HG02588 (cell line): ENCODE measurements around the gene SSPN.

Source experiments
- ATAC-seq: cut with Tn5 transposase; IDR thresholded peaks from one replicate; pipeline ENCODE4 v1.9.1; 2021; ENCODE audit warnings: mild to moderate bottlenecking, moderate library complexity; ENCODE audit not compliant: unreplicated experiment

Gene SSPN, protein sequence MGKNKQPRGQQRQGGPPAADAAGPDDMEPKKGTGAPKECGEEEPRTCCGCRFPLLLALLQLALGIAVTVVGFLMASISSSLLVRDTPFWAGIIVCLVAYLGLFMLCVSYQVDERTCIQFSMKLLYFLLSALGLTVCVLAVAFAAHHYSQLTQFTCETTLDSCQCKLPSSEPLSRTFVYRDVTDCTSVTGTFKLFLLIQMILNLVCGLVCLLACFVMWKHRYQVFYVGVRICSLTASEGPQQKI

DNA sequence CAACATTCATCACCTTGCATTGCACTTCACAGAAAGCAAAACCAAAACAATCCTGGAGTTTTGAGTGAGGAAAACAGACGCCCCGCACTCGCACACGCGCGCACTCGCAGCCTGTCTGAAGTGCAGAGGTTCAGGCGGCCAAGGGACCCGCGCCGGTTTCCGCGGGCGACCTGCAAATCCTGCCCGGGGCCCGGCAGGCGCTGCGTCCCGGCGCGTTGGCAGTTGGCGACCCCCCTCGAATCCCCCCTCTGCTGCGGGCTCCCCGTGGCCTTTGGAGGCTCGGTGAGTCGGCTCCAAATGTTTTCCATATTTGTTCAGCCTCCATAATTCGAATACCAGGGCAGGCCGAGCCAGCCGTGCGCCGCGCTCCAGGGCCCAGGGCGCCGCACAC, at the start of gene SSPN:
SSPN (plus strand) TSS at position 324 of the 391 bp plus-strand sequence. CDS start 100 bp downstream, outside the sequence.
- peak; percentile 49 for ATAC-seq

DNA sequence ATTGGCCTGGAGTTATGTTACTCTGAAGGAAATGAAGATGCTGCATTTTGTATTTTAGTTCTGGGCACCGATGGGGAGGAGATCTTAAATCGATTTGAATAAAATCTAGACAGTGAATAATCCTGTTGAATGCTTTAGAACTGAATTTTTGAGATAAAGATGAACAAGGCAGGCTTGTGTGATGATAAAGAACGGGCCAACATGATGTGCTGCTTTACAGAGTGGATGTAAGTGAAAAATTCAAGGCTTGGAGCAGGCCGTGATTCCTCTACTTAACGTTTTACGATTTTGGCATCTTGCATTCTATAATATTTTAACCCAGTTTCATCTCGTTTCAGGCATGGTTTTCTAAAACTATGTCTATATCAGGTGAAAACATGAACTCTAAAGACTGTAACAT, 47.1 kb upstream of the SSPN start:
- ATAC-seq: no peak

DNA sequence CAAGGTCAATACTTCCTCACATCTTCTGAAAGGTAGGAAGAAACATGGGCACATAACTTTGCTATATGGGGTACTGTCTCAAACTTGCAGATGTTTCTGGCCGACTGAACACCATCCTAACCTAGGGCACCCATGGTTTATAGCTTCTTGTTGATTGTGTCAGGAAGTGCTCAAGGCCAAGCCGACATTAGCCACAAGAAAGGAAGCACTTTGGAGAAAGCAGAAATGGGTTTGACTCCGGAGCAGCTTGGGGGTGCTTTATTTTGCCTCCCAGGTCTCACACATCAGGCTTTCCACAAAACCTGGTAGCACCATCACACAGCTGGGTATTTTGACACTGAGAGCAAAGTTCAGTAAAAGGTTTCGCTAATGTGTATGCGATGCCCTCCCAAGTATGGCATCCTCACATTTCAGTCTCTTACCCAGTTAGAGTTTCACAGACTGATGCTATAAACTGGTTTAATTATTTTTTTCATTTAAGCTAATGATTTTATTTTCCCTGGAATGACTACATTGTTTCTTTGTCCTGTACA, 45.3 kb upstream of the SSPN start:
- no peak for ATAC-seq

DNA sequence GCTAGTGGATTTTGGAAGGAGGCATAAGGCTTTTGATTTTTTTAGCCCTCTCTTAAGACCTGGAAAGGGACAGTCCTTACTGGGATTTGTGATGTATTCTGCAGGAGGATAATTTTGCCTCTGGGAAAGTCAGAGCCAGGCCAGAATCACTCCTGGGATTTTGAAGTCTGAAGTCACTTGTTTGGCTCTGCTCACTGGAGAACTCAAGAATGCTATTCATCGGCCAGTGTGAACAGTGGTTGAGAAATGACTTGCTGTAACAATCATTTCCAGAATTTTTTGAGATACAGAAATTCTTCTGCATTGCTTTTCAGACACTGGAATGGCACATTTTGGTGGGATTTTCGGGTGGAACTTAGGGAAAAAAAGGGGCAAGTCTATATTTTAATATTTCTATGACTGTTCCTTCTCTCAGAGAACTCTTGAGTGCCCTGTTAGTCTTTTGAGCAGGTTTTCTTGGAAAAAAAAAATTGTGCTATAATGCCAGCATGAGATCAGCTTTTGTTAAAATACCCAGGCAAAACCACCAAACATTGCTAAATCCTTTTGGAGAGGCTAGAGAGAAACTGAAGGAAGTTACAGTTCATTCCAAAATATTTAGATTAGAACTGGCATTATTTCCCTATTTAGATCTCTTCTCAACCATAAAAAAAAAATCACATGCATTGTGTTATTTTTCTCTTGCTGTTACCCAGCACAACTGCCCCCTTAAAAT, 44.5 kb upstream of the SSPN start:
- no peak for ATAC-seq

DNA sequence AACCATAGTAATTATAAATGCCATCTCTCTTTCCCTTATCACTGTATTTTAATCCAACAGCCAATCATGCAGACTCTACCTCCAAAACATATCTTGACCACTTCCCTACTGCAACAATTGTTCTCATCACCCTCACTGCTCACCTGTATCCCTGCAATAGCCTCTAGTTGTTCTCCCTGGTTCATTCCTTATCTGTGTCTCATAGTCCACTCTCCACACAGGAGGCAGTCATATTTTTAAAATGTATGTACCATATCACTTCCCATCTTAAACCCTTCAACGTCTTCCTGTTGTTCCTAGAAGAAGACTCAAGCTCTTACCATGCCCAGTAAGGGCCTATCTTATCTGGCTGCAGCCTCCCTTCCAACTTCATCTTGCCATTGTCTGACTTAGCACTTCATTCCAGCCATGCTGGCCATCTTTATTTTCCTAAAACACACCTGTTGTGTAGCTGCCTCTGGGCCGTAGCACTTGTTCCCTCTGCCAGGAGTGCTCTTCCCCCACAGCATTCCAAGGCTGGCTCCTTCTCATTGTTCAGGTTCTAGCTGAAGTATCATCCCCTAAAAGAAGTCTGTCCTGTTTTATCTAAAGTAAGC, 42.8 kb upstream of the SSPN start:
- no peak for ATAC-seq

DNA sequence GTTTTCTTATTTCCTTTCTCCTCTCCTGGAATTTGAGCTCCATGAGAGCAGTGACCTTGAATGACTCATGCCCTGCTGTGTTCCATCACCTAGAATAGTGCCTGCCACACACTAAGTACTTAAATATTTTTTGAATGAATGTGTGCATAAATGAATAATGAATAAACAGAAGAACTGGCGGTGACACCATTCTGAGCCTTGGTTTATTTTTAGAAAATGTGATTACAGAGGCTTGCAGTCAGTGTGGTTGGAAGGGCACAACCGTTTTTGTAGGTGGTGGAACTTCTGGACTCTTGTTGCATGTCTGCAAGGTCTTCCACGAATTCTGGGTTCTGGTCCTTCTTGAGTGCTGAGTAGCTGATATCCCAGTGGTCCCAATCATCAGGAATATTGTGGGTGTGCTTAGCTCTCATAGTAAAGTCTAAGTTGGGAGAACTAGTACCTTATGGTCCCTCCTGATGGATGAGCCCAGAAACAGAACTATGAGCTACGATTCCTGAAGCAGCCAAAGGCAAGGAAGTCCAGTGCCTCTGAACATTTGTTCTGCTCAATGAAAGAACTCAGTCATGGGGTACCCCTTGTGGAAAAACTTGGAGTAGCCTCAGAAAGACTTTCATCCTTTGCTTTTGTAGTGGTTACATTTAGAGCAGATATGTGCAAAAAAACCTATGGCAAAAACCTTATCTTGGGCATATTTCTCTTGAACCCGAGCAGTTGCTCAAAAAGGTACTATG, 41.8 kb upstream of the SSPN start:
- ATAC-seq: no peak

DNA sequence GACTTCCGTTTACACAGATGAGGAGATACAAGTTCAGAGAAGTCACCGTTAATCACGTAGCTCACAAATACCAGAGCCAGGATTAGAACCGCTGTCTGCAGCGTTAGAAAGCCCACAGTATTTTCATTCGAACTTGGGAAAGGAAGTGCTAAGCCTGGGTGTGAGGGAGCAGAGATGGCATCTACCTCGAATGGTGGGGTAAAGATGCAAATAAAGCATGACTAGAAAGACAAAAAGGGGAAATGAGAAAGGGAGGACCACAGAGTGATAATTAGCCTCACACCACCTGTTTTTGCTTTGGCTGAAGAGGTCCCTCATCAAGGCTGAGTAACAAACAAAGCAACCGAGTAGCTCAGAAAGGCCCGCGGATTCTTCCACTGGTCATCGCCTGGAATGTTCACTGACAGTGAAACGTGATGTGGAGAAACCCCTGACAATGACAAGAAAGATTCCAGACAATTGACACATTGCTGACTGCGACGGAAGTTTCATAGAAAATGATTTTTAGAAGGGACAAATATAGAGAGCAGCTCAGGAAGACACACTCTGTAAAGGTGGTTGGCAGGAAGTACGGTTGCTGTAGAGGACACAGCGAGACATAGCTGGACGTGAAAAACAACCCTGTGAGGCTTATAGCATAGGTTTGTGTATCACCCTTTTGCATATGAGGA, 39.0 kb upstream of the SSPN start:
- ATAC-seq: peak; percentile 84

DNA sequence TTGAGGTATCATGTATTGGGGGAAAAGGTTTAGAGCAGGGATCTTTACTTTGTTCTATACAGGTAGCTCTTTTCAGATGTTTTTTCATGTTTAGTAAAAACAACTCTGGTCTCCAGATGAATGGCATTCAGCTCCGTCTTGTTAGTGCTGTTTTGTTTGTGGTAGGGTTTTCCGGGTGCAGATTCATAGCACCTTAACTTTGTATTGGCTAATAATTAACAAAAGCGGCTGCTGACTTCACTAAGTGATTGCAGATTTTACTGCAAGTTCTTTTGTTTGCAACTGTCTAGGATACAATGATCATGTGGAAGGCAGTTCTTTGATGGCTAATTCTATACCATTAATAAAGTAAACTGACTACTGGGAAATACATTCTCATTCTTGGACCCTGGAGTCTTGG, 38.4 kb upstream of the SSPN start:
- ATAC-seq: peak; percentile 27

DNA sequence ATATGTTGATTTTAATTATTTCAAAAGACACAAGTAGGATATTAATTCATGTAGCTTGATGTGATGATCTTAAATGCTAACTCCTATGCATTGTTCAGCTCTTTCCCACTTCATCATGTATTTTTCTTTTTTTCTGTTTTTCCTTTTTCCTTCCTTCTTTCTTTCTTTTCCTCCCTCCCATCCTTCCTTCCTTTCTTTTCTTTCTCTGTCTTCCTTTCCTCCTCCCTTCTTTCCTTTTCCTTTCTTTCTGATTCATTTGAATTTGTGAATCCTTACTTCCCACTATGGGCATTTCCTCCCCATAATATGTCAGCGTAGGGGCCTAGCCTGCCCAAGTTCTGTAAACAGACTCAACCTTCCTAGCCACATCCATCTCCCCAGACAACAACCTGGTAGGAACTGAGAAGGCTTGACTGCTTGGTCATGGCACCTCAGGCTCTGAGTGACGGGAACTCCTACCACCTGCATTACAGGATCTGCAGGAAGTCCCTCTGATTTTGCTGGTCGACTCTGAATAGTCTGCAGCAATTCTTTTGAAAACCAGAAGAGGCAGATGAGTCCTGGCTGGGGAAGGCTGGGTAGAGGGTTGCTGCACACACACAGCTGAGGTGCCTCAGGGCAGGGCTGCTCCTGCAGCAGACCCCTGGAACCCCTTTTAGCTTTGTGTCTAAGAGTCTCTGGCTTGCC, 37.2 kb upstream of the SSPN start:
- ATAC-seq: no peak

DNA sequence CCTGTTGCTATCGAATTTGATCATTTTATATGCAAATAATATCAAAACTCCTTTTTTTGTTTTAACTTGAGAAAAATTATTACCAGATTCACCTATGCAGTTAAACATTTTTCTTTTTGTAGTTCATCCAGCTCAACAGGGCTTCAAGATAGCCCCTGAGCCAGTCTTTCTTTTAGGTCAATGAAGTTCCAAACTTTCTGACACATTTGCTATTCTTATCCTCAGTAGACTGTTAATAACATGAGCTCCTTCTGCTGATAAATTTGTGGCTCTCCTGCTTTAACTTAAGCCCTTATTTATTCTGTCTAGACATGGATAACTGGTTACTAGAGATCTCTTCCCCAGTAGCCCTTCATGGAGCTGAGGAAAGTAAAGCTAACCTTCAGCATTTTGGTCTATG, 33.2 kb upstream of the SSPN start:
- no peak for ATAC-seq

DNA sequence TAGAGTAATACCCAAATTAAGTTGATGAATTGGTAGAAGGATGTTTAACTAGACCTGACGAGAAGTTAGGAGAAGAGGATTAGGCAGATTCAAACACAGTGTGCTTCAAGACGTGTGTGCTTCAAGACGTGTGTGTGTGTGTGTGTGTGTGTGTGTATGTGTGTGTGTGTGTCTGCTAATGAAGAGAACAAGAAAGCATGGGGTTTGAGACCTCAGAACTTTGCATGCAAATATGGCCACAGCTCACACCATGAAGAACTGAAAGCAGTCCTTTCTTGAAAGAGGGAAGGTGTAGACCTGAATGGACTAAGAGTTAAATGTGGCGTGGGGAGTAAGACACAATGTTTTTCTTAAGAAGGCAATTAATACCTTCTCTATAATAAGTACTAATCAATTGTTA, 32.5 kb upstream of the SSPN start:
- ATAC-seq: peak; percentile 84

DNA sequence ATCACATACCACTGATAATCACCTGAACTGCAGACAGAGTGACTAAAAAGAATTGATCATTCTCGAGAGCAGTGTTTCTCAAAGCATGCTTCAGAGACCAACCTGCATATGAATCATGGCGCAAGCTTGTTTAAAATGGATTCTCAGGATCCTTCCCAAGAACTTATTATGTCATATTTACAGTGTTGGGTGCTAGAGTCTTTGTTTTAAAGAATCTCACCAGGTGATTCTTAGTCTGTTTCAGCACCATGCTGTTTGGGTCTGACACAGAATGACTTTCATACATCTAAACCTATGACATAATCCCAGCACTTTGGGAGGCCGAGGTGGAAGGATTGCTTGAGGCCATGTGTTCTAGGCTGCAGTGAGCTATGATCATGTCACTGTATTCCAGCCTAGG, 31.3 kb upstream of the SSPN start:
- ATAC-seq: no peak

DNA sequence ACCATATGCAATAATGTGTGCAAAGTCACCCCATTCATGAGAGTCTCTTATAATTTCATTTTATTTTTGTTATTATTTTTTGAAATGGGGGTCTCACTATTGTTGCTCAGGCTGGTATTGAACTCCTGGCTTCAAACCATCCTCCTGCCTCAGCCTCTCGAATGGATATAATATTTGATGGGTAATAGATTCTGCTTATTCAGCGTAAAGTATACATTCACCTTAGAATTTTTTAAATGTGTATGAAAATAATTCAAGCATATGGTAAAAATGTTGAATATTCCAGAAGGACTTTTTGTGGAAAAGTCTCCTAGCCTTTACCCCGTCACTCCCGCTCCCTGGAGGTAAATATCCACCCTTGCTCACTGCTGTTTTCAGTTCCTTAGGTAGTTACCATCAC, 23.4 kb upstream of the SSPN start:
- no peak for ATAC-seq

DNA sequence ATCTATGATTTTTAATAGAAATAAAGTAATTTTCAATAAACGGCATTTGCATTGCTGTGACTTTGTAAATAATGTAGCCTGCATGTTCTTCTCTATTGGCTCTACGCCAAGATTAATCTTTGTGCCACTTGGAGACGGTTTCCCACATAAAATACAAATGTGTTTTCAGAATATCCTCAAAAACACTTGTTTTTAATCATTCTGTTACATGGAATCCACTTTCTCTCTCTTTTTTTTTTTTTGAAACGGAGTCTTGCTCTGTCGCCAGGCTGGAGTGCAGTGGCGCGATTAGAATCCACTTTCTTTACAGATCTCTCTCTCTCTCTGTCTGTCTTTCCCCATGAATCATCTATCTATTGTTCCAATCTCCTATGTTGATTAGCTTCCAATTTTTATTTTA, 22.8 kb upstream of the SSPN start:
- no peak for ATAC-seq

DNA sequence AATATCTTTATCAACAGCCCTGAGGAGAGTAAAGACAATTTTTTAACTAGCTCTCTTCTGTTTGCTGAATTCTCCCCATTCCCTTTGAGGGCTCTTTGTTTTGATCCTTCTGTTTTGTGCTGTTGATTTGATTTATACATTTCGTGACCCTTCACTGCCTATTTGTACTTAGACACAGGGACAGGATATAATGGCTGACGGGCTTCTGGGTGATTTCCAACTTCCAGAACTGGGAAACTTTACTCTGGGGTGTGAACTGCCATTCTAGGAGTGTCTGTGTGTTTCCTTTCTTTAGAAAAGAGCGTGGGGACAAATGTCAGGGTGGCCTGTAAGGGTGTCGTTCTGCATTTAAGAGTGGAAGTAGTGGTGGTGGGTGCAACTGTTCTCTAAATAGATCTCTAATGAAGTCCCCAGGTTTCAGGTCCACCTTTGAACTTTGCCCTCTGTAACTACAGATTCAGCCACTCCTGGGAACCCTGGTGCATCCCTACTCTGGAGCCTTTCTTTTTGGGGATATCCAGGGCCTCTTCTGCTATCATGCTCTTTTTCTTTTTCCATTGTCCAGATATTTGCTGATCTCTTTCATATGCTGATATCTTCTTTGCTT, 22.3 kb upstream of the SSPN start:
- no peak for ATAC-seq

DNA sequence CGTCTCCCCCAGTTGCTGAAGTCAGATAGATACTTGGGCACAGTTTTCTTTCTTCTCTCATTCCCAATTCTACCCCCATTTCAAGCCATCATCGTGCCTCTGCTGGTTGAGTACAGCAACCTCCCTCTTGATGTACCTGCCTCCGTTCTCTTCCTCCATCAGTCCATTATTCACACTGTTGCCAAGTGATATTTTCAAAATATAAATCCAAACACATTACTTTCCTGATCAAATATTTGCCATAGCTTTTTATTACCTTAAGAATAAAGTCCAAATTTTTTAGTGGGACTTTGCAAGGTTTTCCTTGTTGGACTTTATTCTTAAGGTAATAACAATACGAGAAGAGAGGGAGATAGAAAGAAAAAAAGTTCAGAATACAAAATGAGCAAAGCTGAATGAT, 18.6 kb upstream of the SSPN start:
- no peak for ATAC-seq

DNA sequence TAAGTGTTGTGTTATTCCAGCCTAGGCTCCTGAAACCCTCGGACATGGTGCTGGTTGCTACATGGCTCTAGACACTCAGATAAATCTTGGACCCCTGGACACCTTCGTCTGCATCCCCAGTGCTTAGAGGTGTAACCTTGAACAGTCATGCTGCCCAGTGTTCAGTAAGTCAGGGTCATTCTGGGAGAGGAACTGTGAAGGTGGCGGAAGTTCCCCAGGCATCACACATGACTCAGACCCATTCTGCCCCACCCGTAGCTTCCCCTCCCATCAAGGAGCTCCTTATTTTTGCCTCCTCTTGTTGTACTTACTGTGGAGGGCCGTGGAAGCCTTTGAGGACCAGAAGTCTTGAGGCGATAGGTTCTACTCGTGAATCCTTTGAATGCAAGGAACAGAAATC, 18.1 kb upstream of the SSPN start:
- no peak for ATAC-seq

DNA sequence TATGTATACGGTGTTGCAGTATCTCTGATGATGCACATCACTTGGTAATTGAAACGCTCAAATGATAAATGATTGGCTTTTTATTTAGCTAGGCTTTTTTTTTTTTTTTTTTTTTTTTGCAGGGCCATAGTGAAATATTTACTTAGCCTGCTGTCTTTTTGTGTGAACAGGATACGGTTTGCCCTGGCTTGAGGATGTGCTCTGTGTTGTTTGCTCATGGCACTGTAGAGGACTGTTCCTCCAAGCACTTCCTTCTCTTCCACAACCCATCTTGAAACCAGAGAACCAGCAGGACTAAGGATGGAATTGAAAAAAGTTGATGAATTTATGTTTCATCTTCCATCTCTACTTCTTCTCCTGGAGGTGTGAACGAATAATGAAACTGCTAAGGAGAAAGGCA, 15.5 kb upstream of the SSPN start:
- no peak for ATAC-seq

DNA sequence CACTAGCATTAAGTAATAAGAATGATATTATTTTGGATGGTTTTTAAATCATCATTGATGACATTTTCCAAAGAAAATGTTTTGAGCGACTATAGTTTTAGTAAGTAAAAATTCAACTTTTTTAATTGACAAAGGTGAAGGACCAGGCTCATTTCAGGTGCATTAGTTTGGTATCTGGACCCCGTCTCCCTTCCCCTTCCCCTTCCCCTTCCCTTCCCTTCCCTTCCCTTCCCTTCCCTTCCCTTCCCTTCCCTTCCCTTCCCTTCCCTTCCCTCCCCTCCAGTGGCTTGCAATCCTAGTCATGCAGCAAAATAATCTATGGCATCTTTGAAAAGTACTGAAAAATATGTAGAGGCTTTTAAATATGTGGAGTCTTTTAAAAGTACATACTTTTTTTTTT, 13.0 kb upstream of the SSPN start:
- ATAC-seq: no peak
